SK-N-SH (cell line): ENCODE data around the gene HMG20A.

Experiments
- CHD2 ChIP-seq: fragments of 150-350 bp; IDR thresholded peaks from 2 replicates; pipeline ENCODE4 v1.6.1; 2018; ENCODE audit warnings: low read length; ENCODE audit not compliant: partially characterized antibody
- EZH2phosphoT487 ChIP-seq: fragments of 200-600 bp; sonication (generic); IDR thresholded peaks from 2 replicates; pipeline ENCODE4 v1.6.1; 2017; ENCODE audit warnings: low read depth, mixed run types, mild to moderate bottlenecking, antibody characterized with exemption, moderate library complexity, borderline replicate concordance
- JUND ChIP-seq: IDR thresholded peaks from 2 replicates; pipeline ENCODE4 v1.4.0; 2012
- RAD21 ChIP-seq: IDR thresholded peaks from 2 replicates; pipeline ENCODE4 v1.6.1; 2012; ENCODE audit warnings: mild to moderate bottlenecking, low read length
- TCF12 ChIP-seq: IDR thresholded peaks from 2 replicates; pipeline ENCODE4 v1.4.0; 2012
- TF ChIP-seq, protein P1 (sequence below): IDR thresholded peaks from 2 replicates; pipeline ENCODE4 v1.4.0; 2012; ENCODE audit warnings: low read depth
- TF ChIP-seq, protein P2 (sequence below): IDR thresholded peaks from 2 replicates; pipeline ENCODE4 v1.6.1; 2012; ENCODE audit warnings: mild to moderate bottlenecking, low read depth, low read length, moderate library complexity
- TF ChIP-seq, protein P3 (sequence below): fragments of 200-600 bp; sonication (generic); IDR thresholded peaks from 2 replicates; pipeline ENCODE4 v1.6.1; 2017; ENCODE audit warnings: antibody characterized with exemption, mild to moderate bottlenecking, moderate library complexity
- TF ChIP-seq, protein P4 (sequence below): fragments of 150-350 bp; IDR thresholded peaks from 2 replicates; pipeline ENCODE4 v1.6.1; 2017; ENCODE audit warnings: antibody characterized with exemption, low read length, low read depth, borderline replicate concordance

DNA sequence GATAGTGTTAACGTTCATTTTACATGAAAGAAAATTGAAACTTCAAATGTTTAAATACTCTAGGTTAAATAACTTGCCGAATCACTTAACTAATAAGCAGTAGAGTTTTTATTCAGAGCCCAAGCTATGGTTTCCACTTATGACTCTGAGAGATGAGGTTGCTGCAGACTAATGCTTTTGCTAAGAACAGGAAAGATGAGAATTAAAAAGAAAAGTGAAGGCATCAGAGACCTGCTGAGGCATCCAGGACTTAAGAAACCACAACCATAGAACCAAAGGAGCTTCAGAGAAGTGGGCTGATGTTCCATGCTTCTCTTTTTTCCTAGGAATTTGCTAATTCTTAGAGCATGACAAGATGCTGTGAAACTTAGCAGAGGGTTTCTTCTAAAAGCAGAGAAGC, 9.5 kb downstream of the HMG20A start:
- no peak for TF ChIP-seq JUND
- TF ChIP-seq, protein P1, sequence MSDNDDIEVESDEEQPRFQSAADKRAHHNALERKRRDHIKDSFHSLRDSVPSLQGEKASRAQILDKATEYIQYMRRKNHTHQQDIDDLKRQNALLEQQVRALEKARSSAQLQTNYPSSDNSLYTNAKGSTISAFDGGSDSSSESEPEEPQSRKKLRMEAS = no peak
- TF ChIP-seq, protein P2, sequence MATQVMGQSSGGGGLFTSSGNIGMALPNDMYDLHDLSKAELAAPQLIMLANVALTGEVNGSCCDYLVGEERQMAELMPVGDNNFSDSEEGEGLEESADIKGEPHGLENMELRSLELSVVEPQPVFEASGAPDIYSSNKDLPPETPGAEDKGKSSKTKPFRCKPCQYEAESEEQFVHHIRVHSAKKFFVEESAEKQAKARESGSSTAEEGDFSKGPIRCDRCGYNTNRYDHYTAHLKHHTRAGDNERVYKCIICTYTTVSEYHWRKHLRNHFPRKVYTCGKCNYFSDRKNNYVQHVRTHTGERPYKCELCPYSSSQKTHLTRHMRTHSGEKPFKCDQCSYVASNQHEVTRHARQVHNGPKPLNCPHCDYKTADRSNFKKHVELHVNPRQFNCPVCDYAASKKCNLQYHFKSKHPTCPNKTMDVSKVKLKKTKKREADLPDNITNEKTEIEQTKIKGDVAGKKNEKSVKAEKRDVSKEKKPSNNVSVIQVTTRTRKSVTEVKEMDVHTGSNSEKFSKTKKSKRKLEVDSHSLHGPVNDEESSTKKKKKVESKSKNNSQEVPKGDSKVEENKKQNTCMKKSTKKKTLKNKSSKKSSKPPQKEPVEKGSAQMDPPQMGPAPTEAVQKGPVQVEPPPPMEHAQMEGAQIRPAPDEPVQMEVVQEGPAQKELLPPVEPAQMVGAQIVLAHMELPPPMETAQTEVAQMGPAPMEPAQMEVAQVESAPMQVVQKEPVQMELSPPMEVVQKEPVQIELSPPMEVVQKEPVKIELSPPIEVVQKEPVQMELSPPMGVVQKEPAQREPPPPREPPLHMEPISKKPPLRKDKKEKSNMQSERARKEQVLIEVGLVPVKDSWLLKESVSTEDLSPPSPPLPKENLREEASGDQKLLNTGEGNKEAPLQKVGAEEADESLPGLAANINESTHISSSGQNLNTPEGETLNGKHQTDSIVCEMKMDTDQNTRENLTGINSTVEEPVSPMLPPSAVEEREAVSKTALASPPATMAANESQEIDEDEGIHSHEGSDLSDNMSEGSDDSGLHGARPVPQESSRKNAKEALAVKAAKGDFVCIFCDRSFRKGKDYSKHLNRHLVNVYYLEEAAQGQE = no peak
- TF ChIP-seq, protein P3, sequence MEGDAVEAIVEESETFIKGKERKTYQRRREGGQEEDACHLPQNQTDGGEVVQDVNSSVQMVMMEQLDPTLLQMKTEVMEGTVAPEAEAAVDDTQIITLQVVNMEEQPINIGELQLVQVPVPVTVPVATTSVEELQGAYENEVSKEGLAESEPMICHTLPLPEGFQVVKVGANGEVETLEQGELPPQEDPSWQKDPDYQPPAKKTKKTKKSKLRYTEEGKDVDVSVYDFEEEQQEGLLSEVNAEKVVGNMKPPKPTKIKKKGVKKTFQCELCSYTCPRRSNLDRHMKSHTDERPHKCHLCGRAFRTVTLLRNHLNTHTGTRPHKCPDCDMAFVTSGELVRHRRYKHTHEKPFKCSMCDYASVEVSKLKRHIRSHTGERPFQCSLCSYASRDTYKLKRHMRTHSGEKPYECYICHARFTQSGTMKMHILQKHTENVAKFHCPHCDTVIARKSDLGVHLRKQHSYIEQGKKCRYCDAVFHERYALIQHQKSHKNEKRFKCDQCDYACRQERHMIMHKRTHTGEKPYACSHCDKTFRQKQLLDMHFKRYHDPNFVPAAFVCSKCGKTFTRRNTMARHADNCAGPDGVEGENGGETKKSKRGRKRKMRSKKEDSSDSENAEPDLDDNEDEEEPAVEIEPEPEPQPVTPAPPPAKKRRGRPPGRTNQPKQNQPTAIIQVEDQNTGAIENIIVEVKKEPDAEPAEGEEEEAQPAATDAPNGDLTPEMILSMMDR = no peak
- TF ChIP-seq EZH2phosphoT487 = no peak
- no peak for TF ChIP-seq RAD21
- no peak for TF ChIP-seq CHD2
- TF ChIP-seq TCF12 = no peak
- TF ChIP-seq, protein P4, sequence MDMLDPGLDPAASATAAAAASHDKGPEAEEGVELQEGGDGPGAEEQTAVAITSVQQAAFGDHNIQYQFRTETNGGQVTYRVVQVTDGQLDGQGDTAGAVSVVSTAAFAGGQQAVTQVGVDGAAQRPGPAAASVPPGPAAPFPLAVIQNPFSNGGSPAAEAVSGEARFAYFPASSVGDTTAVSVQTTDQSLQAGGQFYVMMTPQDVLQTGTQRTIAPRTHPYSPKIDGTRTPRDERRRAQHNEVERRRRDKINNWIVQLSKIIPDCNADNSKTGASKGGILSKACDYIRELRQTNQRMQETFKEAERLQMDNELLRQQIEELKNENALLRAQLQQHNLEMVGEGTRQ = no peak
